GM12801 (cell line): ENCODE data around the gene CCDC137.

ENCODE experiments used
- CTCF ChIP-seq: IDR thresholded peaks from one replicate; pipeline ENCODE4 v1.5.1; 2011; ENCODE audit warnings: control low read depth; ENCODE audit not compliant: insufficient read length; ENCODE audit errors: extremely low read depth

Gene CCDC137

DNA sequence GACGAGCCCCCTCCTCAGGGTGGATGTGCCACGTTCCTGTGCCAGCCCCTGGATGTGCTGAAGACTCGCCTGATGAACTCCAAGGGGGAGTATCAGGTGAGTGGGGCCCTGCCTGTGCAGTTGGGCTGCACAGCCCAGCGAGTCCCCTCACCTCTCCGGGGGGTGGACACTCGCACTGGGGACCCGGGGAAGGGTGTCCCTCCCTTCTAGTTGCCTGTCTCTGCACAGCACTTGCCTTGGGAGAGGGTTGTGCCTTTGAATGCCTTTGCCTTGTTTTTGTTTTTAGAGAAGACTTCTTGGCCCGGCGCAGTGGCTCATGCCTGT is 51.2 kb downstream of the CCDC137 start:
- TF ChIP-seq CTCF, result no peak

- TF ChIP-seq CTCF, result no peak
Measured at GRCh38 chr17:81719410-81720266, 53.1 kb downstream of the CCDC137 start.

DNA sequence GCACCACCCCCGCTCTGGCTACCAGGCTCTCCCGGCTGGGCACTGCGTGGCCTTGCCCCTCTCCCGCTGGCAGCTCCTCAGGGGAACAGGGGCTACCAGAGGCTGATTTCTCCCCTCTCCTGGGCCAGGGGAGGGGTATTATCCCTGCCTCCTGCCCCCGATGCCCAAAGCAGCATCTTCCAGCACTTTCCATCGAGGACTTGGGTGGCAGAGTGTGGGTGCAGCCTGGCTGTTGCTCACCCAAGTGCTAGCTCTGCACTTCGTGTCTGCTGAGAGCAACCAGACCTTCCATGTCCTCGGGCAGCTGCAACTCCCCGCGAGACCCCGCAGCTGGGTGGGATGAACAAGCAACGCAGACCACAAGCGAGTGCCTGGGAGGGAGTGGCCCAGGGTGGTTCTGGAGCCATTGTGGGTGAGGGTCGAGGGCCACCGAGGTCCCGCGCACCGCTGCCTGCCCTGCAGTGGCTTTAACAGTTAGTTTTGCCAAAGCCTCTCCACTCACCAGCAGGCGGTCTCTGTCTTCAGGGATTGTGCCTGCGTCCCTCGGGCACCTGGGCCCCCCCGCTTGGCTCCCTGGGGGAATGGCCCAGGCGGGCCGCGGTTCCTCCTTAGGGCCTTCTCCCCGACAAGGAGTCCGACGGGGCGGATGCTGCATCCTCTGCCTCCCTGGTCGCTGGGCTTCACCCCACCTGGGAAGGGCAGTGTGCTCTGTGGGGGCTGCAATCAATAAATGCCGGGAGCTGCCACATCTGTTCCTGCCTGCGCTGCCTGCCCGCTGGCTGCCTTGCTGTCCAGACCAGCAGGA is 53.9 kb downstream of the CCDC137 start:
- no peak for TF ChIP-seq CTCF

GRCh38 chr17:81722184-81723120 is 55.9 kb downstream of the CCDC137 start:
- no peak for TF ChIP-seq CTCF
